ENCODE data around the gene QPCTL. TPM values are rescaled to one million over a fixed set of nuclear protein-coding genes. Genes with fewer than 3 reads are reported as not detected.
"Not testable (repeated sequence)": the region's sequence is repeated elsewhere in the genome, so short reads cannot be mapped to it uniquely, and the experiment has no call there.

The QPCTL gene
- total RNA-seq, 1 experiment from 2014 or later = 37.9 TPM

- no peak for DNase-seq
- H3K9me3 ChIP-seq = no peaks in the 10 kb centered on the region
- H3K27me3 ChIP-seq = no peaks in the 10 kb centered on the region
- H3K36me3 ChIP-seq = no peaks in the 10 kb centered on the region
- H3K4me3 ChIP-seq = no peak overlapping the region
Observed at GRCh38 chr19:45739498-45740439, 47.3 kb downstream of the QPCTL start.

GRCh38 chr19:45742969-45743368, 50.5 kb downstream of the QPCTL start:
- H3K27me3 ChIP-seq = no peaks in the 10 kb centered on the region
- no peak overlapping the region for H3K4me3 ChIP-seq
- no peaks in the 10 kb centered on the region for H3K36me3 ChIP-seq
- H3K9me3 ChIP-seq = no peaks in the 10 kb centered on the region
- DNase-seq = no peak

- no peak for DNase-seq
- Histone ChIP-seq H3K27me3 (no peaks in the 10 kb centered on the region), H3K9me3 (no peaks in the 10 kb centered on the region), H3K36me3 (no peaks in the 10 kb centered on the region), H3K4me3 (no peak overlapping the region)
Observed at GRCh38 chr19:45745606-45746005, 53.1 kb downstream of the QPCTL start.

- DNase-seq = no peak
Observed at GRCh38 chr19:45746866-45747265, 54.4 kb downstream of the QPCTL start.

GRCh38 chr19:45747513-45747912, 55.0 kb downstream of the QPCTL start:
- no peaks in the 10 kb centered on the region for H3K36me3 ChIP-seq
- H3K27me3 ChIP-seq = no peaks in the 10 kb centered on the region
- no peak for DNase-seq
- H3K4me3 ChIP-seq = no peak overlapping the region
- H3K9me3 ChIP-seq = no peaks in the 10 kb centered on the region

More at GRCh38 chr19:45746866-45747265, 54.4 kb downstream of the QPCTL start:
- H3K27me3 ChIP-seq = no peaks in the 10 kb centered on the region
- H3K9me3 ChIP-seq = no peaks in the 10 kb centered on the region
- H3K4me3 ChIP-seq = no peak overlapping the region
- no peaks in the 10 kb centered on the region for H3K36me3 ChIP-seq

GRCh38 chr19:45751483-45751882, 59.0 kb downstream of the QPCTL start:
- not testable (repeated sequence) for H3K9me3 ChIP-seq, DNase-seq, H3K36me3 ChIP-seq, H3K27me3 ChIP-seq, H3K4me3 ChIP-seq

GRCh38 chr19:45752639-45753038, 60.2 kb downstream of the QPCTL start:
- DNase-seq = no peak
- Histone ChIP-seq H3K9me3 (no peaks in the 10 kb centered on the region), H3K27me3 (no peaks in the 10 kb centered on the region), H3K4me3 (no peak overlapping the region), H3K36me3 (no peaks in the 10 kb centered on the region)

GRCh38 chr19:45753548-45753947, 61.1 kb downstream of the QPCTL start:
- Histone ChIP-seq H3K36me3 (no peaks in the 10 kb centered on the region), H3K9me3 (no peaks in the 10 kb centered on the region), H3K4me3 (no peak overlapping the region), H3K27me3 (no peaks in the 10 kb centered on the region)
- DNase-seq = no peak

Other genes with a start within 250 kb of the QPCTL start
- gene FOSB, start 224.7 kb upstream of the QPCTL start, total RNA-seq (2014; rRNA removed; shearing (Covaris generic); ENCODE audit: low replicate concordance) = 0.33 TPM in 1 of 2 replicates, not detected in the other
- gene RTN2, start 195.6 kb upstream of the QPCTL start, total RNA-seq (2014; rRNA removed; shearing (Covaris generic); ENCODE audit: low replicate concordance) = 4.9 and 6.1 TPM in 2 replicates
- gene PPM1N, start 194.2 kb upstream of the QPCTL start, total RNA-seq (2014; rRNA removed; shearing (Covaris generic); ENCODE audit: low replicate concordance) = 6.6 TPM in 1 of 2 replicates, not detected in the other
- gene VASP, start 185.2 kb upstream of the QPCTL start, total RNA-seq (2014; rRNA removed; shearing (Covaris generic); ENCODE audit: low replicate concordance) = 129 and 196 TPM in 2 replicates
- gene OPA3, start 107.9 kb upstream of the QPCTL start, total RNA-seq (2014; rRNA removed; shearing (Covaris generic); ENCODE audit: low replicate concordance) = 21.2 and 28.7 TPM in 2 replicates
- not detected in 2 replicates for gene GPR4, start 90.5 kb upstream of the QPCTL start, total RNA-seq (2014; rRNA removed; shearing (Covaris generic); ENCODE audit: low replicate concordance)
- 10.9 and 22.0 TPM in 2 replicates for gene EML2, start 53.3 kb upstream of the QPCTL start, total RNA-seq (2014; rRNA removed; shearing (Covaris generic); ENCODE audit: low replicate concordance)
- gene GIPR, start 24.4 kb upstream of the QPCTL start, total RNA-seq (2014; rRNA removed; shearing (Covaris generic); ENCODE audit: low replicate concordance) = not detected in 2 replicates
- 488 and 700 TPM in 2 replicates for gene SNRPD2, start 713 bp upstream of the QPCTL start, total RNA-seq (2014; rRNA removed; shearing (Covaris generic); ENCODE audit: low replicate concordance)
- gene FBXO46, start 38.2 kb downstream of the QPCTL start, total RNA-seq (2014; rRNA removed; shearing (Covaris generic); ENCODE audit: low replicate concordance) = 4.3 and 12.3 TPM in 2 replicates
- gene MEIOSIN, start 40.8 kb downstream of the QPCTL start, total RNA-seq (2014; rRNA removed; shearing (Covaris generic); ENCODE audit: low replicate concordance) = 0.99 TPM in 1 of 2 replicates, not detected in the other
- 11.4 and 18.6 TPM in 2 replicates for gene SIX5, start 76.6 kb downstream of the QPCTL start, total RNA-seq (2014; rRNA removed; shearing (Covaris generic); ENCODE audit: low replicate concordance)
- gene DMPK, start 89.8 kb downstream of the QPCTL start, total RNA-seq (2014; rRNA removed; shearing (Covaris generic); ENCODE audit: low replicate concordance) = 3.9 and 7.0 TPM in 2 replicates
- 30.4 and 48.0 TPM in 2 replicates for gene DMWD, start 100.2 kb downstream of the QPCTL start, total RNA-seq (2014; rRNA removed; shearing (Covaris generic); ENCODE audit: low replicate concordance)
- gene RSPH6A, start 122.6 kb downstream of the QPCTL start, total RNA-seq (2014; rRNA removed; shearing (Covaris generic); ENCODE audit: low replicate concordance) = not detected in 2 replicates
- 59.4 and 70.7 TPM in 2 replicates for gene SYMPK, start 170.5 kb downstream of the QPCTL start, total RNA-seq (2014; rRNA removed; shearing (Covaris generic); ENCODE audit: low replicate concordance)
- gene FOXA3, start 171.7 kb downstream of the QPCTL start, total RNA-seq (2014; rRNA removed; shearing (Covaris generic); ENCODE audit: low replicate concordance) = not detected in 2 replicates
- 48.6 and 73.7 TPM in 2 replicates for gene IRF2BP1, start 193.5 kb downstream of the QPCTL start, total RNA-seq (2014; rRNA removed; shearing (Covaris generic); ENCODE audit: low replicate concordance)
- 0.20 and 0.79 TPM in 2 replicates for gene MYPOP, start 209.9 kb downstream of the QPCTL start, total RNA-seq (2014; rRNA removed; shearing (Covaris generic); ENCODE audit: low replicate concordance)
- not detected in 2 replicates for gene NANOS2, start 222.1 kb downstream of the QPCTL start, total RNA-seq (2014; rRNA removed; shearing (Covaris generic); ENCODE audit: low replicate concordance)

Measured in MG63 (cell line).